Mucosa of descending colon (tissue), 3 donors: ENCODE results near the gene TLL2. TPM values are rescaled to one million over a fixed set of nuclear protein-coding genes. Genes with fewer than 3 reads are reported as not detected.

Experiments
- ATAC-seq: fragments of 200-7000 bp; cut with Tn5 transposase; one replicate; pipeline ENCODE4 v1.9.1; 2020; ENCODE audit warnings: mild to moderate bottlenecking, moderate library complexity
- DNase-seq, 3 donors: peaks; one replicate each; pipeline ENCODE4 v3.0.0-alpha.2; 2020
- H3K36me3 ChIP-seq: fragments of 200-600 bp; one replicate; pipeline ENCODE4 v1.8.0; 2021; ENCODE audit warnings: low read depth, mild to moderate bottlenecking
- H3K4me1 ChIP-seq: fragments of 200-600 bp; one replicate; pipeline ENCODE4 v1.8.0; 2021; ENCODE audit warnings: low read depth, mild to moderate bottlenecking
- H3K4me3 ChIP-seq: fragments of 200-600 bp; one replicate; pipeline ENCODE4 v1.8.0; 2021; ENCODE audit warnings: mild to moderate bottlenecking
- H3K9me3 ChIP-seq: fragments of 200-600 bp; one replicate; pipeline ENCODE4 v1.8.0; 2021; ENCODE audit warnings: mild to moderate bottlenecking
- intact Hi-C, 2 donors: fragments of 100-400 bp; cut with DNase I in 1 of 2; cut with micrococcal nuclease in 1 of 2; formaldehyde crosslinking; loops; one replicate each; pipeline versions ENCODE4 v1.11.0 to v1.11.1; 2022; cut with DNase I, micrococcal nuclease
- total RNA-seq, 3 donors: library from RNA; stranded (reverse); fragmentation: NEBNext Ultra II Directional in 2 of 3; extraction: Animal tissue kit (Norgen Biotek cat#: 25700) in 2 of 3; gene quantifications; one replicate each; pipeline versions ENCODE4 v1.2.1 to v1.2.4, GENCODE V29; 2021 to 2023
- TF ChIP-seq, protein P1 (sequence below): fragments of 200-600 bp; IDR thresholded peaks from one replicate; pipeline ENCODE4 v1.8.0; 2022; ENCODE audit warnings: antibody characterized with exemption, mild to moderate bottlenecking
- donor health status: DM: no; HTN: no; CAD: no; lungs with moderate emphysema.
- donor health status: DM: no; HTN: no; CAD: no.
- donor health status: DM: no; HTN: yes; CAD: no.

TLL2 gene
- total RNA-seq, 3 donors from 2014 or later: 0.17 to 0.70 (median 0.65) TPM

GRCh38 chr10:96337106-96337505, 176.6 kb downstream of the TLL2 start:
- Histone ChIP-seq H3K4me1 (no peaks in the 10 kb centered on the region), H3K4me3 (no peak overlapping the region), H3K36me3 (no peaks in the 10 kb centered on the region), H3K9me3 (no peaks in the 10 kb centered on the region)
- intact Hi-C loops: no loop called here
- DNase-seq (no peak), ATAC-seq (no peak)
- TF ChIP-seq, protein P1, sequence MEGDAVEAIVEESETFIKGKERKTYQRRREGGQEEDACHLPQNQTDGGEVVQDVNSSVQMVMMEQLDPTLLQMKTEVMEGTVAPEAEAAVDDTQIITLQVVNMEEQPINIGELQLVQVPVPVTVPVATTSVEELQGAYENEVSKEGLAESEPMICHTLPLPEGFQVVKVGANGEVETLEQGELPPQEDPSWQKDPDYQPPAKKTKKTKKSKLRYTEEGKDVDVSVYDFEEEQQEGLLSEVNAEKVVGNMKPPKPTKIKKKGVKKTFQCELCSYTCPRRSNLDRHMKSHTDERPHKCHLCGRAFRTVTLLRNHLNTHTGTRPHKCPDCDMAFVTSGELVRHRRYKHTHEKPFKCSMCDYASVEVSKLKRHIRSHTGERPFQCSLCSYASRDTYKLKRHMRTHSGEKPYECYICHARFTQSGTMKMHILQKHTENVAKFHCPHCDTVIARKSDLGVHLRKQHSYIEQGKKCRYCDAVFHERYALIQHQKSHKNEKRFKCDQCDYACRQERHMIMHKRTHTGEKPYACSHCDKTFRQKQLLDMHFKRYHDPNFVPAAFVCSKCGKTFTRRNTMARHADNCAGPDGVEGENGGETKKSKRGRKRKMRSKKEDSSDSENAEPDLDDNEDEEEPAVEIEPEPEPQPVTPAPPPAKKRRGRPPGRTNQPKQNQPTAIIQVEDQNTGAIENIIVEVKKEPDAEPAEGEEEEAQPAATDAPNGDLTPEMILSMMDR: no peak

DNA sequence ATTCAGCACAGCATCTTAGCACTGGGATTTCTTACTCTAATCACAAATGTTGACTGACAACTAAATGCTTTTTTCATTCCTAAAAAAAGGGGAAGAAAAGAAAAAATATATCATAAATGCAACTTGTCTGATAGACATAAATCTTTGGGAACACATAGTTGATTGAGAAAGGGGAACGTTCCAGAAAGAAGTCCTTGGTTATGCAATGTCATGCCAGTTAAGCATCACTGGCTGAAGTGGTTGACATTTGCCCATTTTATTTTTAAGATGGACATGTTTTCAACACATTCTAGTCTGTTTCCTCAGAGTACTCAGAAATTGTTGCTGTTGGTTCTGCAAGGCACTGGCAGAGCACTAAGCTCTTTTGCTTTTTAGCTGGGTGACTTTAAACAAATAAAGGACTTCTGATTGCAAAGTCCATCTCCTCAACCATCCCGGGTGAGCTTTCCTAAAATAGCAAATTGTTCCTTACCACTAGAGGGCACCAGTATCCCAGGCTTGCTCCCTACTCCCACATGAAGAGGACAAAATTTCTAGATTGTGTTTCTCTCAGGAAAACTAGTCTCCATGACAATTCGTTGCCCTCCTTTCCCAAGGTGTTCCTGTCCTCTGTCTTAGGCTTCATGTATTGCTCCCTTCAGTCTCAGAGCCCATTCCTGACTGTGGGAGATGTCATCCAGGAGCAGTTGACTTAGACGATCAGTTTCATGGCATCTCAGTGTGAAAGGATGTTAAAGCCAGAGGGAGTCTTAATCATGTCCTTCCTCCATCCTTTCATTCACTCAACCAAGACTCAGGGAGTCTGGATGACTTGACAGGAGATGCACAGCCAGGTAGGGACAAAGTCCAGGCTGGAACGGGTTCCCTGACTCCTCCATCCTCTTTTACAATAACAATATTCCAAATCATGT, 178.9 kb downstream of the TLL2 start:
- TF ChIP-seq, protein P1: peak; percentile 71
- Histone ChIP-seq H3K4me3 (no peak overlapping the region), H3K4me1 (no peaks in the 10 kb centered on the region), H3K36me3 (no peaks in the 10 kb centered on the region), H3K9me3 (no peaks in the 10 kb centered on the region)
- ATAC-seq (peak; percentile 70), DNase-seq (peak in 1 of 3 donors; percentile 47)
- intact Hi-C loops: no loop called here

DNA sequence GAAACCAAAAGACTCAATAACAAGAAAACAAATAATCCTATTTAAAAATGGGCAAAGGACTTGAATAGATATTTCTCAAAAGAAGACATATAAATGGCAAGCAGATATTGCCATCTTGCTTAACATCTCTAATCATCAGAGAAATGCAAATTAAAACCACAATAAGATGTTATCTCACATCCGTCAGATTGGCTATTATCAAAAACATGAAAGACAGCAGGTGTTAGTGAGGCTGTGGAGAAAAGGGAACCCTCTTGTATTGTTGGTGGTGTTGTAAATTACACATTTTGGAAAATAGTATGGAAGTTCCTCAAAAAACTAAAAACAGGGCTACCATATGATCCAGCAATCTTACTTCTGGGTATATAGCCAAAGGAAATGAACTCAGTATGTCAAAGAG, 180.6 kb downstream of the TLL2 start:
- TF ChIP-seq, protein P1: no peak
- Histone ChIP-seq H3K4me3 (no peak overlapping the region), H3K4me1 (no peaks in the 10 kb centered on the region), H3K9me3 (no peaks in the 10 kb centered on the region), H3K36me3 (no peaks in the 10 kb centered on the region)
- ATAC-seq (no peak), DNase-seq (no peak)
- intact Hi-C loops: no loop called here

- Histone ChIP-seq H3K36me3 (no peaks in the 10 kb centered on the region), H3K4me1 (no peaks in the 10 kb centered on the region), H3K4me3 (no peak overlapping the region), H3K9me3 (no peaks in the 10 kb centered on the region)
- intact Hi-C loops: no loop called here
- ATAC-seq (no peak), DNase-seq (no peak)
- TF ChIP-seq, protein P1: no peak
These were observed 186.3 kb downstream of the TLL2 start for GRCh38 chr10:96327462-96327861.

DNA sequence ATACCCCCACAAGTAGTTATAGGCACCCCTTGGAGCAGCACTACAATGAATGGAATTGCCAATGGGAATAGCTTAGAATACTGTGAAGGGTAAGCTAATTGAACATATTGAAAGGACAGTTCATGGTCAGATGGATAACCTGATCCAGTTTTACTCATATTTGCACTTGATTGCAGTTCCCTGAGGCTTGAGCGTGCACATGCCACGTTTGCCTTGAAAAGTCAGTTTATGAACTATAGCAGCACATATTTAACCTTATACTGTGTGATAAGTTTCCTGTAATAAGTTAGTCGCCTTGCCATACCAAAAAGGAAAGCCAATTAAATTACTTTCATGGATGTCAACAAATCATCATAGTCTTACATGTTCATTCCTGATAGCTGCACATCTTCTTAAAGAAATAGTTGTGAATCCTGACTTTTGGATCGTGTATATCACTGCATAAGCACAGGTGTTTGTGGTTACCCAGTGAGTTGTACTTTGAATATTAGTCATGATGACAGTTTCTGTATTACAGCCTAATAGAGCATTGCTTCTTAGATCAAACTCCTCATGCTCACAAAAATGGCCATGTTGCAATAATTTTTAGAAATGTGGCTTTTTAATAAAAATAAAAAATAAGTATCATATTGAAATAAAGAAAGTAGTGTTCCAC, 187.9 kb downstream of the TLL2 start:
- TF ChIP-seq, protein P1: no peak
- intact Hi-C loops: no loop called here
- DNase-seq (no peak), ATAC-seq (no peak)
- no peaks in the 10 kb centered on the region for H3K9me3 ChIP-seq
- no peaks in the 10 kb centered on the region for H3K36me3 ChIP-seq
- H3K4me1 ChIP-seq: no peaks in the 10 kb centered on the region
- no peak overlapping the region for H3K4me3 ChIP-seq
